HepG2 (cell line): Measurements from ENCODE around the gene SLC38A3. TPM values are rescaled to one million over a fixed set of nuclear protein-coding genes. Genes with fewer than 3 reads are reported as not detected.
A peak's percentile ranks its signal among the peaks of the same experiment; 100 is the strongest.

Source experiments
- ARID4A ChIP-seq: sonication (generic); formaldehyde crosslinking; IDR thresholded peaks from 2 replicates; pipeline ENCODE4 v1.5.0; 2020; ENCODE audit warnings: mild to moderate bottlenecking, missing genetic modification reagents, borderline replicate concordance
- FOXP4 ChIP-seq: sonication (generic); formaldehyde crosslinking; IDR thresholded peaks from 2 replicates; pipeline ENCODE4 v1.4.0; 2020; ENCODE audit warnings: missing genetic modification reagents
- HNRNPLL ChIP-seq: fragments of 200-400 bp; formaldehyde crosslinking; IDR thresholded peaks from 2 replicates; pipeline ENCODE4 v1.6.1; 2017; ENCODE audit warnings: mild to moderate bottlenecking, low read depth, low read length; ENCODE audit not compliant: poor library complexity, severe bottlenecking
- IKZF5 ChIP-seq: IDR thresholded peaks from 2 replicates; pipeline ENCODE4 v1.6.1; 2018; ENCODE audit warnings: missing genetic modification reagents, mild to moderate bottlenecking, missing compliant biosample characterization
- MED1 ChIP-seq: sonication (generic); formaldehyde crosslinking; IDR thresholded peaks from 2 replicates; pipeline ENCODE4 v1.4.0; 2020; ENCODE audit warnings: missing genetic modification reagents
- SP5 ChIP-seq: IDR thresholded peaks from 2 replicates; pipeline ENCODE4 v1.6.1; 2016; ENCODE audit warnings: low read depth, borderline replicate concordance
- UBTF ChIP-seq: sonication (generic); formaldehyde crosslinking; IDR thresholded peaks from 2 replicates; pipeline ENCODE4 v1.4.0; 2020; ENCODE audit warnings: mild to moderate bottlenecking, missing genetic modification reagents
- ZBED4 ChIP-seq: sonication (generic); formaldehyde crosslinking; IDR thresholded peaks from 2 replicates; pipeline ENCODE4 v1.4.0; 2020; ENCODE audit warnings: missing genetic modification reagents, borderline replicate concordance
- ZBTB7B ChIP-seq: sonication (generic); formaldehyde crosslinking; IDR thresholded peaks from 2 replicates; pipeline ENCODE4 v1.4.0; 2020; ENCODE audit warnings: missing genetic modification reagents
- ZNF143 ChIP-seq: sonication (generic); formaldehyde crosslinking; IDR thresholded peaks from 2 replicates; pipeline ENCODE4 v1.4.0; 2020; ENCODE audit warnings: missing genetic modification reagents
- ZNF263 ChIP-seq: sonication (generic); formaldehyde crosslinking; IDR thresholded peaks from 2 replicates; pipeline ENCODE4 v1.4.0; 2020; ENCODE audit warnings: missing genetic modification reagents
- ZNF331 ChIP-seq: sonication (generic); formaldehyde crosslinking; IDR thresholded peaks from 2 replicates; pipeline ENCODE4 v1.4.0; 2020; ENCODE audit warnings: missing genetic modification reagents
- ZNF563 ChIP-seq: sonication (generic); formaldehyde crosslinking; IDR thresholded peaks from 2 replicates; pipeline ENCODE4 v1.8.0; 2022; ENCODE audit warnings: mild to moderate bottlenecking, moderate library complexity, missing genetic modification reagents
- polyA plus RNA-seq, 8 experiments: library from polyadenylated mRNA; depleted of rRNA in 3 of 8; stranded (reverse) in 7 of 8; unstranded in 1 of 8; fragments of >200 nt; fragmentation: Illumina TruSeq in 4 of 8; extraction: Trizol in 4 of 8; gene quantifications; 2 replicates each; pipeline versions ENCODE4 v1.2.1 to v1.2.3, GENCODE V29; 2011 to 2016; ENCODE audit warnings: low read depth in 4 of 8, missing spikeins in 1 of 8, mixed read lengths in 1 of 8; ENCODE audit not compliant: insufficient read depth in 1 of 8
- total RNA-seq, 5 experiments: library from RNA; depleted of rRNA; stranded (reverse); fragments of >200 nt; fragmentation: Illumina TruSeq; extraction: Trizol; gene quantifications; 2 replicates each; pipeline ENCODE4 v1.2.3, GENCODE V29; 2016; ENCODE audit warnings: low read depth in 1 of 5

SLC38A3 gene
- total and polyA plus RNA-seq, 2 of the 13 experiments (the other 11 are each of a cell fraction or from before 2014, with no cell fraction given) = 29.8 to 164 TPM

GRCh38 chr3:50167069-50167840, 37.8 kb upstream of the SLC38A3 start (continued):
- TF ChIP-seq ARID4A (CRISPR knock-in tag) (peak; percentile 53; the same call in 1 of the 2 replicates), ZNF331 (CRISPR knock-in tag) (0 out of 2 replicates have a peak, but pooled peaks have one; percentile 14), HNRNPLL (peak; percentile 42), ZNF143 (no peak), ZNF263 (CRISPR knock-in tag) (peak; percentile 74), FOXP4 (CRISPR knock-in tag) (peak; percentile 92), ZBTB7B (CRISPR knock-in tag) (peak; percentile 91), UBTF (CRISPR knock-in tag) (peak; percentile 49; the same call in 1 of the 2 replicates), ZBED4 (CRISPR knock-in tag) (peak; percentile 36; the same call in 1 of the 2 replicates), IKZF5 (CRISPR knock-in tag) (0 out of 2 replicates have a peak, but pooled peaks have one; percentile 45), MED1 (CRISPR knock-in tag) (peak; percentile 30; the same call in 1 of the 2 replicates), ZNF563 (CRISPR knock-in tag) (peak; percentile 31; the same call in 1 of the 2 replicates), SP5 (peak; percentile 85)
